HG03575 (cell line): ENCODE data around the gene E2F4.

ENCODE experiments used
- ATAC-seq: cut with Tn5 transposase; IDR thresholded peaks from one replicate; pipeline ENCODE4 v1.9.1; 2021; ENCODE audit not compliant: unreplicated experiment, insufficient number of reproducible peaks, low FRiP score; ENCODE audit errors: extremely low read depth

Gene E2F4

DNA sequence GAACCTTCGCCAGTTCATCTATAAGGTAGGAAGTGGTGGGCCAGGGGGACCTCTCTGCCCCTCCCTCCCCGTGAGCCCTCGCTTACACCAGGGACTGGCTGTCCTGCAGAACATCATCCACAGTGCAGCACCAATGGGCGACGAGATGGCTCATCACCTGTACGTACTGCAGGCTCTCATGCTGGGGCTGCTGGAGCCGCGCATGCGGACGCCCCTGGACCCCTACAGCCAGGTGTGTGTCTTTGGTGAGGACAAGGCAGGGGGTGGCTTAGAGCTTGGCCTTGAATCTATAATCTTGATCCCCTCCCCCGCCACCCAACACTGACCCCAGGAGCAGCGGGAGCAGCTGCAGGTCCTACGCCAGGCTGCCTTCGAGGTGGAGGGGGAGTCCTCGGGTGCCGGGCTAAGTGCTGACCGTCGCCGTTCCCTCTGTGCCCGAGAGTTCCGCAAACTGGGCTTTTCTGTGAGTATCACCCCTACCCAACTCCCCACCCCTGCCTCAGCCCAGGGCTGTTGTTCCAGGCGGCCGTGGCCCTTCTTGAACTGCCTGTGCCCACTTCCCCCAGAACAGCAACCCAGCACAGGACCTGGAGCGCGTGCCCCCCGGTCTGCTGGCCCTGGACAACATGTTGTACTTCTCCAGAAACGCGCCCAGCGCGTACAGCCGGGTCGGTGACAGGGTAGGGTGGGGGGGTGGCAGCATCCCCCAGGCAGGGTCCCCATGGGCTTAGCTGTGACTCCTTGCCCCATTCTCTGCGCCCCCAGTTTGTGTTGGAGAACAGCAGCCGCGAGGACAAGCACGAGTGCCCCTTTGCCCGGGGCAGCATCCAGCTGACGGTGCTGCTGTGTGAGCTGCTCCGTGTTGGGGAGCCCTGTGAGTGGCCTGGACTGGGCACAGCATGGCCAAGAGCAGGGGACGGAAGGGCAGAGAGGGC lies 9.7 kb downstream of the E2F4 start:
- ATAC-seq = no peak

DNA sequence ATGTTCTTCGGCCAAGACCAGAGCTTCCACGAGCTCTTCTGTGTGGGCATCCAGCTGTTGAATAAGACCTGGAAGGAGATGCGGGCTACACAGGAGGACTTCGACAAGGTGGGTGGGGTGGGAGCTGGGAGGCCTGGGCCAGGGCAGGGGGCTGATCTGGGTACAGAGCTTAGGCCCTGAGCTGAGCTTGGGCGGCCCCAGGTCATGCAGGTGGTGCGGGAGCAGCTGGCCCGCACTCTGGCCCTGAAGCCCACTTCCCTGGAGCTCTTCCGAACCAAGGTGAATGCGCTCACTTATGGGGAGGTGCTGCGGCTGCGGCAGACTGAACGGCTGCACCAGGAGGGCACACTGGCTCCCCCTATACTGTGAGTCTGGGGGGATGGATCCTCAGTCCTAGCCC lies 10.5 kb downstream of the E2F4 start:
- ATAC-seq = no peak

DNA sequence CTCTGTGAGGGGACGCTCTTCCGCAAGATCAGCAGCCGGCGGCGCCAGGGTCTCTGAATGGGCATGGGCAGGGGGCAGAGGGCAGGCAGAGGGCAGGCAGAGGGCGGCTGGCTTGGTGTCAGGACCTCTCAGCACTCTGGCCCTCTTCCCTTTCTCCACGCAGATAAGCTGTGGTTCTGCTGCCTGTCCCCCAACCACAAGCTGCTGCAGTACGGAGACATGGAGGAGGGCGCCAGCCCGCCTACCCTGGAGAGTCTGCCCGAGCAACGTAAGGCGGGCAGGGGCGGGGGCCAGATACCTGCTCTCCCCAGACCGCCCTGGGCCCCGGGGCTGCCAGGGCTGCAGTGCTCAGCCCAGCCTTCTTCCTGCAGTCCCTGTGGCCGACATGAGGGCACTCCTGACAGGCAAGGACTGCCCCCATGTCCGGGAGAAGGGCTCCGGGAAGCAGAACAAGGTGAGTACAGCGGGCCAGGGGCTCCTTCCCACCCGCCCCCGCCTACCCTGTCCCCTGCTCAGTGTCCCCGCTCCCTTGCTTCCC lies 11.1 kb downstream of the E2F4 start:
- no peak for ATAC-seq

DNA sequence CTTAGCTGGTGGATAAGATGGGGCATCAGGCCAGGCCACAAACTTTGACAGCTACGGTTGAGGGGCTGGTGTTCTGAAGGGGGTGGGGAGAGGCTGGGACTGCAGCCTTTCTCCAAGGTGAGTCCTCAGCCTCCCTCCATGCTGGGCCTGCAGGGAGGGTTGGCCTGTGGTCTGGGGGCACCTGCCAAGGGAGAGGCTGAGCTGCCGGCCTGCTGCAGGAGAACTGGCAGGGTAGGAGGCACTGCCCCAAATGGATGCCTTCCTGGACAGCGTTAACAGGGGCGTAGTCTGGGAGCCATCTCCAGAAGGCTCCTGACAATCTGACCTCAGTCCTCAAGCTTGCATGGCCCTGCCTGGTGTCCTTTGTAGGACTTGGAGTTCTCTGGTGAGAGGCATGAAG lies 12.1 kb downstream of the E2F4 start:
- no peak for ATAC-seq

DNA sequence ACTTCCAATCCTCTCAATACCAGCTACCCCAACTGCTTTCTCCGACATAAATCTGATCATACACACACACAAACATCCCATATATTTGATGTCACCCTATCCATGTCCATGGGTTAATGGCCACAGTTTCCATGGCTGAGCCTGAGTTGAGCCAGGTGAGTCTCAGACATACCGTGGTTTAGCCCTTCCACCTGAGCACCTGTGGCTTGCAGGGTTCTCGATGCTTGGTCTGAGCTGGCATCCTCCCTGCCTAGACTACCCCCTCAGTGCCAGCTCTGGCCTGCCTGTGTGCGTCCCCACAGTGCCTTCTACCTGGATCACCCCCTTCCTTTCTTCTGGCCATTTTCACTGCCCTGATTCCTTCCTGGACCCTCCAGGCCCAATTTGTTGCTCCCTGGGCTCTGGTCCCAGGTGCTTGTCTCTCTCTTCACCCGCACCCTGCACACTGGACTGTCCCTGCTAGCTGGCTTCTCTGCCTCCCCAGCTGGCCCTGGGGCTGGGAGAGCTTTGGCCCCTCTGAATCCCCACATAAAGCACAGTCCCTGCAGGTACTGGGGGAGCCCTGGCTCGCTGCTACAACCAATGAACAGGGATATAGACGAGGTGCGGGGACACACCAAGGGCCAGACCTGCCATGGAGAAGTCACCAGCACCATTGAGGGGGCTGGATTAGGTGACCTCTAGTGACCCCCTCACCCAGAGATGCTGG lies 14.3 kb downstream of the E2F4 start:
- no peak for ATAC-seq

DNA sequence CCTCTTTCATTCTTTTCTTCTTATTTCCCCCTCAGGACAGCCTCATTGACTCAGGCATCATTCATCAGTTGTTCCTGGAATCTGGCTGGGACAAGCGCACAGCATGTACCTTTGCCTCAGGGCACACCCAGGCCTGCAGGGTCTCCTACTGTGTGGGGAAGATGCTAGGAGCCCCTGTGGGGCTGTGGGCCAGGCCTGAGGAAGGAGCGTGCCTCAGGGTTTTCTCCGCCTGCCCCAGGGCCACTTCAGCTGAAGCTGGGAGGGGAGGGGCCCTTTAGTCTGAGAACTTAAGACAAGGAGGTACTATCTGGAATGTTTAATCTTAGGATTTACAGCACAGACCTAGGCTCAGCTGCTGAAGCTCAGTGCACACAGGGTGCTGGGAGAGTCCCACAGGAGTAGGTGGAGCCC lies 14.9 kb downstream of the E2F4 start:
- ATAC-seq = no peak

DNA sequence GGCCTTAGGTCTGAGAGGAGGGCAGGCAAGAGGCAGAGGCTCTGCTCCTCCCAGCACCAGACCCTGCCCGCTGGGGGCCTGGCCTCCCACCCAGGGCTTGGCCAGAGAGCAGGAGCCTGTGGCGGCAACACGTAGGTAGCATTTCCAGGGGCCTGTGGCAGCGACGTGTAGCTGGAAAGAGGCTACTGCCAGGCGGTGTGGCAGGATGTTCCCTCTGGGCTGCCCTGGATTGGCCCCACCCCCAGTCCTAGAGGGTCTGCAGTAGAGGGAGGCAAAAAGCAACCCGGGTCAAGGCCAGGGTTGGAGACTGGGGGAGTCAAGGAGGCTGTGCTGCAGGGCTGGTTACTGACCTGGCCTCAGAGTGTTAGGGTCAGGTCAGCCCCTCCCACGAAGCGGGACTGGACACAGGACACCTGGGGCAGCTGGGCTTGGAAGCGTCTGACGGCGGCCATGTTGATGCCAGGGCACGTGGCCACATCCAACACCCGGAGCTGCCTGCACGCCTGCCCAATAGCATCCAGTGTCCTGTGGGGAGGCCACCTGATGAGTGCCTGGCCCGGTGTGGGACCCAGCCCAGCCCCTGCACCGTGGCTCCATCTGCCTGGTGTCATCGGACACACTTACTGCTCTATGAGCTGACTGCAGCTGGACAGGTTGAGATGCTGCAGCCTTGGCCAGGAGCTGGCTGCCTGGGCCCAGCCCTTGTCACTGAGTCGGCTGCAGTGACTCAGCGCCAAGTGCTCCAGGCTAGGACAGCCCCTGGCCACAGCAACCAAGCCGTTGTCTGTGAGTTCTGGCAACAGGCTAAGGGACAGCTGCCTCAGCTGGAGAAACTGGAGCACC lies 15.5 kb downstream of the E2F4 start:
- no peak for ATAC-seq

DNA sequence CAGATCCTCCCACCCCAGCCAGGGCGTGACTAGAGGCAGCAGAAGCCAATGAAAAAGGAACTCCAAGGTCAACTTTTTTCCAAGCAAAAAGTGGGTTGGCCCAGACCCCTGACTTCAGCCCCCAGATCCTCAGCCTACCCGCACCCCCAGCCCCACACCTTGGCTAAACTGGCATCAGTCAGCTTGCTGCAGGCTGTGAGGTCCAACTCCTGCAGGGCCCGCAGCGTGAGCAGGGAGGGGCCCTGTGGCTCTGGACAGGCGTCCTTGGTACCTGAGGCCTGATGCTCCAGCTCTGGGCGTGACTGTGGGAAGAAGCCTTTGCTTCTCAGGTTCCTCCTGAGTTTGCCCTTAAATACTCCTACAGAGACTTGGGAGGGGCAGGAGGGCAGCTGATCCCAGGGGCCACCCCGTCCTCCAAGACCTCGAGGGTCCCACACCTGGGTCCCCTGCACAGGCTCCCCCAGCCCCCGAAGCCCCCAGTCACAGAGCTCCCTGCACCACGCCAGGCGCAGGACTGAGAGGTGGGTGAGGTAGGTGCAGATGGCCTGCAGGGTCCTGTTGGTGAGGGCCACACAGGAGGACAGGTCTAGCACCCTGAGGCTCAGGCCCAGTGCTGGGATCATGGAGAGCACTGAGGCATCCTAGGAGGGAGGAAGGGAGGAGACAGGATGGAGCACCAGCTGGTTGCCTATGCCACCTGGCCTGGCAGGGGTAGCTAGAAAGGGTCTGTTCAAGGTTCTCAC lies 16.4 kb downstream of the E2F4 start:
- no peak for ATAC-seq

DNA sequence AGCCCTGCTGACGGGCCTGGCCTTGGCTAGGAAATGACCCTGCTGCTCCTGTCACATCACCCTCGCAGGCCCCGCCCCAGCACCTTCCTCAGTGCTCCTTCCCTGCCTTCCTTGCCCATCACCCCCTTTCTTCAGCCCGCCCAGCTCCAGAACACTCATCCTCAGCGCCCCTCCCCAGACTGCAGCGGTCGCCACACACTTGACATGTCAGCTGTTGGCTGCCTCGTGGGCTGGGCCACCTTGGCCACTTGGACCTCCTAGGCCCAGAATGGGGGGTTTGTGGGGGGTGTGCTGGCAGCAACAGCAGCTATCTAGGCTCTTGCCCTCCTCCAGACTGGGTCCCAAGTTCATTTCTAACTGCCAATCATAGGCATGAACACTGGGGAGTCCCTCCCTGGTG lies 17.6 kb downstream of the E2F4 start:
- no peak for ATAC-seq

DNA sequence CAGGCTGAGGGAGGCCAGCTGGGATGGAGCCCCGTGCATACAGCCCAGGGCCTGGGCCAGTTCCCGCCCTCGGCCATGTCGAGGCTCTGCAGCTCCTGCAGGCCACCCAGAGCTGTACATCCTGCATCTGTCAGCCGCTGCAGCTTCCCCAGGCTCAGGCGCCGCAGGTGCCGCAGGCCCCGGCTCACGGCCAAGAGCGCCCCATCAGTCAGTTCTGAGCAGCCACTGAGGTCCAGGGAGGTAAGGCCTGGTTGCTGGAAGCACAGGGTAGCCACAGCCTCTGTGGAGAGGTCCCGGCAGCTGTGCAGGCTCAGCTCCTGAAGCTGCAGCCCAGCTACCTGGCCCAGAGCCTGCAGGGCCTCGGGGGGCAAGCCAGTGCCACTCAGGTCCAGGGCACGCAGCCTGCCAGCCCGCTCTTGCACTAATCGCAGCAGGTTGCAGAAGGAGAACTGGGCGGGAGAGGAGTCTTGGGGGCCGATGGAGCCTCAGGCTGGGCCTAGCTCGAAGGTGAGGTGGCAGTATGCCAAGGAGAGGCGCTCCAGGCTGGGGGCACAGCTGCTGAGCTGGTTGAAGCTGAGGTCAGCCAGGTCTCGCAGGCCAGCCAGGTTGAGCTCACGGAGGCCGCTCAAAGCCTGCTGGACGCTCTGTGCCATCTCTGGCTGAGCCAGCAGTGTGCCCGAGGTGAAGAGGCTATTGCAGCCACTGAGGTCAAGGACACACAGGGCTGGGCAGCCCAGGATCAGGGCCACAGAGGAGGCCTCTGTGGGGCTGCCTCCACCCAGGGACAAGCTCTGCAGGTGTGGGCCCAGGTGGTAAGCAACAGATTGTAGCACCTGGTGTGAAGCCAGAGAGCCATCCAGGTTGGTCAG lies 18.3 kb downstream of the E2F4 start:
- ATAC-seq = no peak

DNA sequence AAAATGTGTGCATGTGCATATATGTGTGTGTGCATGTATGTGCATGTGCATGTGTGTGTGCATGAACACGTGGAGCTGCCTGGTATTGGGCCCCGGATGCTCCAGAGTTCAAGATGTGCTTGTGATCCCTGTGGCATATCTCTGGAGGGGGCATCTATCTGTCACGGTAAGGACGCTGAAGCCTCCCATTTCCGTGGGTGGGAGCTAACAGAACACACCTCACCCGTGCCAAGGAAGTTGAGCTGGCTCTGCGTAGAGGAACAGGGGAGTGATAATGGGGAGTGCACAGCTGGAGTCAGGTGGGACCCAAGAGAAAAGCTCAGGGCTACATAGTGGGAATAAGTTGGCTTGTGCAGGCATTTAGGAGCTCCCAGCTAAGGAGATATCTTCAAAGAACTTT lies 19.7 kb downstream of the E2F4 start:
- no peak for ATAC-seq

DNA sequence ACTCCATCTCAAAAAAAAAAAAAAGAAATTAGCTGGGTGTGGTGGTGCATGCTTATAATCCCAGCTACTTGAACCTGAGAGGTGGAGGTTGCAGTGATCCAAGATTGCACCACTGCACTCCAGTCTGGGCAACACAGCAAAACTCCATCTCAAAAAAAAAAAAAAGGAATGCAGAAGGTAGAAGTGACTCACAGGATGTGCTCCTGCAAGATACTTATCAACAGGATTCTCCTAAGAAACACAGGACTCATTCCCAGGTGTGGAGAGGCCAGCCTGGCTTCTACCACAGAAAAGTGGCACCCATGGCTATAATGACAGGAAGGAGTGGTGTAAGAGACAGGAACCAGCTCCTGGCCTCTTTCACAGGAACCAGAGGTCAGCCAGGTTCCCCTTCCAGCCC lies 20.8 kb downstream of the E2F4 start:
- ATAC-seq = no peak

DNA sequence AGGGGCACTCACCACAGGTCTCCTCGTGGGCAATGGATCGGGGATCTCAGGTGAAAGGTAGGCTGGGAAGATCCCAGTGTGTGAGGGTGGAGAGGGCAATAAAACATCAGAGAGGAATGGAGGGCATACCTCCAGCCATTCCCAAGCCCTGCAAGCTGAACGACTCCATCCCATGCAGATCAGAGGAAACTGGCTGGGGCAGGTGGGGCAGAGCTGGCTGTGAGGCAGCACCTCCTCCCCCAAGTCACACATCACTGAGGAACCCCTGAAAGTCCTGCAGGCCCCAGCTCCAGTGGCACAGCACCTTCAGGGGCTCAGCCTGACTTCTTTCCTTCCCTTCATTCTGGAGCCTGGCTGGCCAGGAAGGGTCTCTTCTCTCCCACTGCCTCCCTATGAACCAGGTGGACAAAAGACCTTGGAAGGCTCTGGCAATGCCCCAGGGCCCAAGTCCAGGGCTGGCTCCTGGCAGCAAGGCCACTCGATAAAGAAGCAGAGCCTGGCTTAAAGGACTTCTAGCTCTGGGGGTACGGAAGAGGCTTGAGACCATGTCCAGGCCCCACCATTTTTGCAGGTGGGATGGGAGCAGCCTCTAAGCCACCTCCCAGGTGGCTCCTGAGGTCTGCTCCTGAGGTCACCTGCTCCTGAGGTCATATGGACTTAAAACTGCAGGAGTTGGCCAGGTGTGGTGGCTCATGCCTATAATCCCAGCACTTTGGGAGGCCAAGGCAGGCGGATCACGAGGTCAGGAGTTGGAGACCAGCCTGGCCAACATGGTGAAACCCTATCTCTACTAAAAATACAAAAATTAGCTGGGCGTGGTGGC lies 21.5 kb downstream of the E2F4 start:
- no peak for ATAC-seq

DNA sequence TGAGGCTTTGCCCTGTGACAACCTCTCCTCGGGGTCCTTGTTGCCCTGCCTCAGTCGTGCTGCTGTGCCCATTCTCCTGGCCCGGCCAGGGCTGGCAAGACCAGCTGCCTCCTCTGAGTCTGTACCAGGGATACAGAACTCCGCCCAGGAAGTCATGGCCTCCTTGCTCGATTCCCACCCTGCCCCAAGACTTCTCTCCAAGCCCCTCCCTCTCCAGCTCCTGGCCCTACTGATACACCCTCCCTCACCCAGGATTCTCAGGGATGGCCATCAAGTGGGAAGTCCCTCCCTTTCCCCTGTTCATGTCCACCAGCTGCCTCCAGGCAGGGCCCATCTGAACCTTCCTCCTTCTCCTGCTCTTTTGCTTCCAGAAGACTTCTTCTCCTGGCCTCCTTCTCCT lies 23.8 kb downstream of the E2F4 start:
- no peak for ATAC-seq

DNA sequence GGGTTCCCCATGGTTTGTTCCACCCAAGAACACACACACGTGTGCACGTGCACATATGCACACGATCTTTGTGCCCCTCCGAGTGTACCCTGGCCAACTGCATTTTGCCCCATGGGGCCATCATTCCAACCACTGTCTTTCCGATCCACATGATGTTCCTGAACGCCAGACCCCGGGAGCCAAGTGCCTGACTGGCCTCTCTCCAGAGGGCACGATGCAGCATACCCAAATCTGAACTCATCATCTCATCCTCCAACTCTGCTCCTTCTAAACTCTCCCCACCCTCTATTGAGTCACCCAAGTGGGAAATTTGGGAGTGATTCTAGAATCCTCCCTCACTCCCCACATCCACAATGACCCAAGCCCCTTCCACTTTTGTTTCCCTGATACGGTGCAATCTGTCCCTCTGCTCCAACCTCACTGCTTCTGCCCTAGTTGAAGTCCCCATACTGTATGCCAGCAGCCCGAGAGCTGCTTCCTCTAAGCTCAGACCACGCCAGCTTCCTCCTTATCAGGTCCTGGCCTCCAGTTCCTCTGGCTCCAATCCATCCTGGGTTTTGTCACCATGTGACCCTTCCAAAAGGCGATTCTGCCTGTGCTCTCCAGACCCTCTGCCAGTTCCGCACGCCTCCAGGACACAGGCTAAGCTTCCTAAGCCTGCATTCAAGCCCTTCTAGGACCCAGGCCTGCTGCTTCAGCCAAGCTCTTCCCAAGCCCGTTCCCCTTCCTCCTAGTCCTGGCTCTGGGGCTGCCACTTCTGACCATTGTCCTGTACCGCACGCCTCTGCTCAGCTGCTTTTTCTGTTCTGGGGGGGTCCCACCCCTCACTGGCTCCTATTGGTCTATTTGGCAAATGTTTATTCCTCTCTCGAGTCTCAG lies 24.9 kb downstream of the E2F4 start:
- ATAC-seq = no peak

DNA sequence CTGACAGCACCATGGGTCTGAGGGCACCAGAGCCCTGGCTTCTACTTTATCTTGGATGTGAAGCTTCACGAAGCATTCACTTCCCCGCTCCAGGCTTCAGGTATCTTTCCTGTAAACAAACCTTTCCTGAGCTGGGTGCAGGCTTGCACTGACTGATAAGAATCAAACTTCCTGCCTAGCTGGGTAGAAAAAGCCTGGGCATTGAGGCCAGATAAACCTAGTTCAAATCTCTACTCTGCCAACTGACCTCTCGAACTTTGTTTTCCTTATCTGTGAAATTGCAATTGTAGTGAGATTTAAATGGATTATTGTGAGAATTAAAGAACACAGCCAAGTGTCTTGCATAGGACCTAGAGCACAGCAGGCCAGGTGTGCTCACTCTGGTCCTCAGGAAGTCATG lies 32.0 kb downstream of the E2F4 start:
- ATAC-seq = no peak
